Tibial nerve (tissue), 3 donors: ENCODE results near the gene POLR3A.

ENCODE experiments used
- CTCF ChIP-seq, 5 experiments: fragments of 200-600 bp in 3 of 5; fragments of 450-650 bp in 2 of 5; sonication (generic) in 3 of 5; IDR thresholded peaks; one replicate each; pipeline ENCODE4 v1.5.1; 2016 to 2019; ENCODE audit warnings: antibody characterized with exemption in 5 of 5, mild to moderate bottlenecking in 3 of 5, moderate library complexity in 2 of 5
- POLR2A ChIP-seq, 2 donors: fragments of 450-650 bp; IDR thresholded peaks; one replicate each; pipeline ENCODE4 v1.6.1; 2017; ENCODE audit warnings: antibody characterized with exemption in 2 of 2, mild to moderate bottlenecking in 2 of 2, moderate library complexity in 2 of 2

GRCh38 chr10:78004215-78005026, 24.9 kb downstream of the POLR3A start:
- no peak for TF ChIP-seq CTCF (IDR thresholded peaks at IDR 0.05)
- no peak for TF ChIP-seq POLR2A (IDR thresholded peaks at IDR 0.05)
